Sciatic nerve (tissue), 2 donors: ENCODE measurements around the gene ANKS3. TPM values are rescaled to one million over a fixed set of nuclear protein-coding genes. Genes with fewer than 3 reads are reported as not detected.

ENCODE experiments used
- ATAC-seq: fragments of 200-7000 bp; cut with Tn5 transposase; one replicate; pipeline ENCODE4 v1.9.1; 2020; ENCODE audit warnings: mild to moderate bottlenecking, moderate library complexity
- DNase-seq: peaks from one replicate; pipeline ENCODE4 v3.0.0-alpha.2; 2020; ENCODE audit warnings: low spot score
- intact Hi-C: fragments of 100-400 bp; cut with DNase I; formaldehyde crosslinking; loops from one replicate; pipeline ENCODE4 v1.14.2; 2022
- total RNA-seq: library from RNA; stranded (reverse); fragmentation: NEBNext Ultra II Directional; extraction: Animal tissue kit (Norgen Biotek cat#: 25700); gene quantifications from one replicate; pipeline ENCODE4 v1.2.1, GENCODE V29; 2021
- donor health status: DM: no; HTN: no; CAD: no.
- donor health status: DM: no; HTN: no; CAD: no.

ANKS3 gene
- total RNA-seq, 1 donor from 2014 or later: 34.4 TPM

DNA sequence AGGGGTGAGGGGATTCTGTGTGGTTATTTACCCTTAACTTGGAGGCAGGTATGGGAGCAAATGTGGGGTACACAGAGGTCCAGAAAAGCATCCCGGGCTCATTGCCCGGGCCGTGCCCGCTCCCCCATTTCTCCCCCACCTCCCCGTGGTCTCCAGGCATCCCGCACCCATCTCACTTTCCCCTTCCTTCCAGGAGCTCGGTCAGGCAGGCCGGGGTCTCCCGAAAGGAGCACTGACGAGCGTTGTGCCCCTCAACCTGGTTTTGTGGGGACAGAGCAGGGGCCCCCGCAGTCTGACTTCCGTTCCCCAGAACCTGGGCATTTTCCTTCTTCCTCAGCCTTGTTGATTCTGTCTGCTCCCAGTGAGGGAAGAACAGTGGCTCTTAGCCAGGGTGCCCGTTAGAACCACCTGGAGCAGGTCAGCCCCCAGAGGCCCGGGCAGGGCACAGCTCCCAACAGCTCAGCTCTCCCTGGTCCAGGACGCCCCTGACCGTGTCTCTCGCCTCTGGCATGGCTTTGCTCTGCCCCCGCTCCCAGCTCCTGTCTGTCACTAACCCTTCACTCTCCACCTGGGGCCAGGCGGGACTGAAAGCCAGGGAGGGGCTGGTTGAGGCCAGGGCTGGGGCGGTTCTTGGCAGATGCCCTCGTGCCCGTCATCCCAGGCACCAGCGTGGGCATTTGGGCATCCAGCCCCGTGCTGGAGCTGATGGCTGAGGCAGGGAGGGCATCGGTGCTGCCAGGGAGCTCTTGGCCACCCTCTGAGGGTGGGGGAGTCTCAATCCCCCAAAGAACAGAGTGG, 53.2 kb downstream of the ANKS3 start:
- DNase-seq (no peak), ATAC-seq (no peak)
- intact Hi-C loops: no loop called here

DNA sequence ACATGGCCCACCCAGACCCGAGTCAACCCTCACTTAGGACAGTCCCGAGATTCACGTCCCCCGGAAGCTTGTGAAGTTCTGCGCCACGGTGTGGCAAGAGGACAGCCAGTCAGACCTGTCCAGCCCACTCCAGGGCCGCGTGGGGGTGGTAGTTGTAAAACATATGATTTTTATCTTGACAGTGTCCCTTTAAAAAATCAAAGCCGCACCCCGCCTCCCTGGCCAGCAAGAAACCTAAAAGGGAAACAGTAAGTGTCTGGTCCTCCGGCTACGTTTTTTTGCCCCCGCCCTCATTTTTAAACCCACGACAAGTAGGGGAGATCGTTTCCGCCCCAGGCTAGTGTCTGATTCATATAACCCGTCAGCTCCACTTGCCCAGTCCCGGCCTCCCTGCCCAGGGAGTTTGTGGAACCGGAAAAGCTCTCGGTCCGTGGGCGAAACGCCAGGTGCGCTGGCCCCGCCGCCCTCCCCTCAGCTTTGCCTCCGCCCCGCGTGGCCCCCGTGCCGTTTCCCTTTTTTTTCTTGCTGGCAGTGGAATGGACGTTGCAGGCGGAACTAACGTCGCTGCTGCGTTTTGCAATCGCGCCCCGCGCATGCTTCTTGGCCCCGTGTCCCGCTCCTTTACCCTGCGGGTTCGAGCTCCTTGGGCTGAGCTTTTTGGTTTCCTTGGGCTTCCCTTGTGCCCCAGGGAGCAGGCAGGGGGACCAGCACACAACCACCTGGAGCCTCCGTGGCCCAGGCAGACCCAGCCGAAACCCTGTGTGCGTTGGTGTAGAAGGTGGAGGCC, 54.0 kb downstream of the ANKS3 start:
- ATAC-seq (peak; percentile 77), DNase-seq (peak; percentile 87)
- intact Hi-C loops: no loop called here

DNA sequence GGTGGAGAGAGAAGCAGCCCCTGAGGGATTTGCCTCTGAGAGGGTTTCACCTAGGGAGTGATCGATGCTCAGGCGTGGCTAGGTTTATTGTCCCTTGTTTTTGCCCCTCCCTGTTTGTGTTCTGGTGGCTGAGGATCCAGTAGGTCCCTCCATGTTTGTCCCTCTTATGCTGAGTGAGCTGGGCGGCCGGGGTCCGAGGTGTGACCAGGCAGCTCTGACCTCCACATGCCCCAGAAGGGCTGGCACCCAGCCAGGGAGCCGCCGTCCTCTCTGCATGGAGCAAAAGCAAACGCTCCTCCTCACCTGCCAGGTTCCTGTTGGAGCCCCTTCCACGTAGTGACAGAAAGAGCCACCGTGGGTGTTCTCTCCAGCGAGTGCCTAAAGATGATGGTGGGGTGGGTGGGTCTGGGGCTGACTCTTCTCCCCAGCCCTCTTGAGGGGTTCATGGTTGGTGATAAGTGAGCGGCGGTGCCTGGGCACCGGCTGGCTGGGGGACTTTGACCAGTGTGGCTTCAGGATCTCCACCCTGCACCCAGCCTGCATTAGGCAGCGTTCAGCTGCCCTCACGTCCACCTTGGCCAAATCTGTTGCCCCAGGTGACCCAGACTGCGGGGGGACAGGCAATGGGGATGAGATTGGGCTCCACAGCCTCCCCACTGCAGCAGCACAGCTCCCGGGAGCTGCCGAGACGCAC, 54.8 kb downstream of the ANKS3 start:
- DNase-seq (no peak), ATAC-seq (peak; percentile 2)
- intact Hi-C loops: no loop called here

DNA sequence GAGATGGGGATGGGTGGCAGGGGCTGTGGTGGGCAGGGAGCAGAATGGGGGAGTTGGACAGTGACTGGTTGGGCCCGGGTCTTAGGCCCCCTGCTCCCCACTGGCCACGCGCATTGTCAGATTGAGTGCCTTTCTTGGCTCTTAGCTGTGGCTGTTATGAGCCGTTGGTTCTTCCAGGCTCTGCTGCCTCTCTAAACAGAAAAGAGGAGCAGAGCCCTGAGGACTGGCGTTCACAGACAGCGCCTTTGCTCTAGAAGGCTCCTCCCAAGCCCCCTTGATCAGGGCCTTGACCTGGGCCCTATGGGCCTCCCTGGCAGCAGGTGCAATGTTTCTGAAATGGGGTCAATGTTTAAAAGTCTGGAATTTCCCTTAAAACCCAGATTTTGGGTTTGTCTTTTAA, 55.5 kb downstream of the ANKS3 start:
- intact Hi-C loops: no loop called here
- DNase-seq (no peak), ATAC-seq (no peak)

DNA sequence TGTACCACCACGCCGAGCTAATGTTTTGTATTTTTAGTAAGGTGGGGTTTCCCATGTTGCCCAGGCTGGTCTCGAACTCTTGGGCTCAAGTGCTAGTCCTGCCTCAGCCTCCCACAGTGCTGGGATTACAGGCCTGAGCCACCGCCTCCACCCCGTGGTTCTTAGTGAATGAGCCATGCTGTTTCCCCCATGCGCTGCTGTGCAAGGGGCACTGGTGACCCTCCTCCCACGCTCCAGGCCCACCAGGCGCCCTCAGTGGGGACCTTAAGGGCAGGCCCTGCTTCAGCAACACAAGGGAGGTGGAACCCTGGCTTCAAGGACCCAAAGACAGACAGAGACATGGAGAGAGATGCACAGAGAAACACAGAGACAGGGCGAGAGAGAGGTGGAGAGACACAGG, 56.1 kb downstream of the ANKS3 start:
- no peak for DNase-seq
- intact Hi-C loops: no loop called here
- no peak for ATAC-seq

DNA sequence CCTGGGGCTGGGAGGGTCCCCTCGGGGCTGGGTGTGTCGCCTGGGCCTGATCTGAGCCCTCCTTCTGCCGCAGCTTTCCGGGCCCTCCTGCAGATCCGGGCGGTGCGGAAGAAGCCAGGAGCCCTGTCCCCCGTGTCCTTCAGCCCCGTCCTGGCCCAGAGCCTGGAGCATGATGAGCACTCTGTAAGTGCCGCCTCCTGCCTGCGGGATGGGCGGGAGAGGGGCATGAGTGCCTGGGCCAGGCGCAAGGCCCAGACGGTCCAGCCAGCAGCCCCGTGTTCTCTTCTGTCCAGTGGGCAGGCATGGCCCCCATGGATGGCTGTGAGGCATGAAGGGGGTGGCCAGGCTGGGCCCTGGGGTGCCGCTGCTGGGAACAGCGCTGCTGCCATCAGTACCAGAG, 56.7 kb downstream of the ANKS3 start:
- no peak for DNase-seq
- ATAC-seq: no peak
- intact Hi-C loops: no loop called here

DNA sequence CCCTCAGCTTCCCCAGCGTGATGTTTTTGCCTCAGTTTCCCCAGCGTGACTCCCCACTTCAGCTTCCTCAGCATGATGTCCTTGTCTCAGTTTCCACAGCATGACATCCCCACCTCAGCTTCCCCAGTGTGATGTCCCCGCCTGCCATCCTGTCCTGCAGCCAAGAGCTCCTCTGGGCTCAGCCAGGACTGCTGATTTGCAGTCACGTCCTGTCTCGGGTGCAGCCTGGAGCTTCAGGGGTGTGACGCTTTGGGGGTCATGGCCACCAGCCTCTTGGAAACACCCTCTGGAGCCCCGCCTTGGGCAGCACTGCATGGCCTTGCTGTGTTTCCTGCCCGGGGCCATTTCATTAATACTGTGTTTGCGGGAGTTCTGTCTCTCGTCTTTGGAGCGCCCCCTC, 57.2 kb downstream of the ANKS3 start:
- no peak for DNase-seq
- no peak for ATAC-seq
- intact Hi-C loops: no loop called here

DNA sequence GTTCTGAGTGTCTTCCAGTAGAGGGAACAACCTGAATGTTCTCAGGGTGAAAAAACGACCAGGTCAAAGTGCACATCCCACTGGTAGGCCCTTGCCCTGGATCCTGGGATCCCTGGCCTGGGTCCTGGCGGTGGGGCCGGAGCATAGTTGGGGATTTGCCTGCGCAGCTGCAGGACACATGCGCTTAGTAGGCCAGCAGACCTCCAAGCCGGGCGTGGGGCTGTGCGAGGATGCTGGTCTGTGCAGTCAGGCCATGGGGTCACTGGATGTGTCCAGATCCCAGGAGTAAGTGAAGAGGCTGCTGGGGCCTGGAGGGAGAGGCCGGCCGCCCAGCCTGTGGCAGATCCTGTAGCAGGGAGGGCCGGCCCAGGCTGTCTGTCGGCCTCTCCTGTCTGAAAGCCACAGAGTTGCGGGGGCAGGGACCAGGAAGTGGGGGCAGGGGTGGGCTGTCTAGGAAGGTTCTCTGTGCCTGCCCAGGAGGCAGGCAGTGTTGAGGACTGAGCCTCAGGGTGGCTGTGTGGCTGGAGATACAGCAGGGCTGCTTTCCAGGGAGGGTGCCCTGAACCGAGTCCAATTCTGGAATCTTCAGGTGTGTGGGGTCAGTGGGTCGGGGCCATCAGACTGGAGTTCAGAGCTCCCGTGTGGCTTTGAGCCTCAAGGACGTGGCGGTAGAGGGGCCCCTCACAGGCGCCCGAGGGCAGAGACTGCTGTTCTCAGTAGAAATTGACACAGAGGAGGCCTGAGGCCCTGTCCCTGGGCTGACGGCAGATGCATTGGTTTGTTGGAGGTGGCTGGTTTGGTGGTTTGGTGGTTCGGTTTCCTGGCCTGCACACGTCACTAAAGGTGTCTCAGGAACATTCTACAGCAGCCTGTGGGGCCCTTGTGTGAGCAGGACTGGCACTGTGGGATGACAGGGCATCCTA, 57.9 kb downstream of the ANKS3 start:
- intact Hi-C loops: no loop called here
- ATAC-seq (no peak), DNase-seq (no peak)

DNA sequence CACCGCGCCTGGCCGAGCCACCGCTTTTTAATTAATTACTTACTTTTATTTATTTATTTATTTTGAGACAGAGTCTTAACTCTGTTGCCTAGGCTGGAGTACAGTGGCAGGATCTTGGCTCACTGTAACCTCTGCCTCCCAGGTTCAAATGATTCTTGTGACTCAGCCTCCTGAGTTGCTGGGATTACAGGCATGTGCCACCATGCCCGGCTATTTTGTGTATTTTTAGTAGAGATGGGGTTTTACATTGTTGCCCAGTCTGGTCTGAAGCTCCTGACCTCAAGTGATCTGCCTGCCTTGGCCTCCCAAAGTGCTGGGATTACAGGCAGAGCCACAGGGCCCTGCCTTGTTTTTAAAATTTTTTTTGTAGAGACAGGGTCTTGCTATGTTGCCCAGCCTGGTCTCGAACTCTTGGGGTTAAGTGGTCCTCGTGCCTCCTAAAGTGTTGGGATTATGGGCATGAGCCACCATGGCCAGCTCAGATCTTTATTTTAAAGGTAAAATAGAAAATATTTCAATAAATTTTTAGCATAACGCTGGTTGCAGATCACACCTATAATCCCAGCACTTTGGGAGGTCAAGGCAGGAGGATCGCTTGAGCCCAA, 59.0 kb downstream of the ANKS3 start:
- intact Hi-C loops: no loop called here
- no peak for ATAC-seq

DNA sequence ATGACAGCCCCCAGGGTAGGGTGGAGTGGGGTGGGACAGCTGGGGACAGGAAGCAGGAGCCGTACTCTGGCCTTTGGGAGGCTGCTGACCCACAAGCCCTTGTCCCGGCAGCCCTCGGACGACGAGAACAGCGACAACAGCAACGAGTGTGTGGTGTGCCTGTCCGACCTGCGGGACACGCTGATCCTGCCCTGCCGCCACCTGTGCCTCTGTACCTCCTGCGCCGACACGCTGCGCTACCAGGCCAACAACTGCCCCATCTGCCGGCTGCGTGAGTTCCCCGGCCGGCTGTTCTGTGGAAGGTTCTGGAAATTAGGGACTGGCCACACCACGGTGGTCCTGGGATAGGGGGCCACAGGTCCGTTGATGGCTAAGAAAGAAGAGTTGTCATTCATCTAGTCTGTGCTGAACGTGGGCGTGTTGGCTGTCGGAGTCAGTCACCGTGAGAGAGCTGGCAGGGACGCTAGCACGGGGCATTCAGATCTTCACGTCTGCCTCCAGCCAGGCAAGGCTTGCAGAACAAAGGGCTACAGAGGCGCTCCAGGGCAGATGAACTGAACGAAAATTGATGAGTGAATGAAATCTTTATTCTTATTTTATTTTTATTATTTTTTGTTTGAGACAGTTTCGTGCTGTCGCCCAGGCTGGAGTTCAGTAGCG, 60.6 kb downstream of the ANKS3 start:
- DNase-seq (no peak), ATAC-seq (no peak)
- intact Hi-C loops: no loop called here

More for the DNA sequence above, 59.0 kb downstream of the ANKS3 start:
- DNase-seq: no peak

DNA sequence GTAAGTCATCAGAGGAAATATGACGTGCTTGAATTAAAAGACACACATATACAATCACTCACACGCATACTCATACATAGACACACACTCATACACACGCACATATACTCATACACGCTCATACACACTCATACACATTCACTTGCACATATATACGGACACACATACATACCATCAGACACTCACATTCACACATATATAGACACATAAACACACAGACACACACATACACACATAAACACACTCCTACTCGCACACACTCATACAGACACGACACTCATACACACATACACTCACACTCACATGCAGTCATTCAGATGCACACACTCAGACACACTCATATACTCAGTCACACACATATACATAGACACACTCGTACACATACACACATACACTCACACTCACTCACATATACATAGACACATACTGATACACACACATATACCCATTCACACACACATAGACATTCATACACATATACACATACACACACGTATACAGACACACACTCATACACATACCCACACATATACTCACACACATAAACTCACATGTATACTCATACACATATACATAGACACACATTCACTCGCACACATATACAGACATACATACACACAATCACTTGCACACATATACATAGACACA, 65.6 kb downstream of the ANKS3 start:
- intact Hi-C loops: no loop called here
- no peak for ATAC-seq
- no peak for DNase-seq

DNA sequence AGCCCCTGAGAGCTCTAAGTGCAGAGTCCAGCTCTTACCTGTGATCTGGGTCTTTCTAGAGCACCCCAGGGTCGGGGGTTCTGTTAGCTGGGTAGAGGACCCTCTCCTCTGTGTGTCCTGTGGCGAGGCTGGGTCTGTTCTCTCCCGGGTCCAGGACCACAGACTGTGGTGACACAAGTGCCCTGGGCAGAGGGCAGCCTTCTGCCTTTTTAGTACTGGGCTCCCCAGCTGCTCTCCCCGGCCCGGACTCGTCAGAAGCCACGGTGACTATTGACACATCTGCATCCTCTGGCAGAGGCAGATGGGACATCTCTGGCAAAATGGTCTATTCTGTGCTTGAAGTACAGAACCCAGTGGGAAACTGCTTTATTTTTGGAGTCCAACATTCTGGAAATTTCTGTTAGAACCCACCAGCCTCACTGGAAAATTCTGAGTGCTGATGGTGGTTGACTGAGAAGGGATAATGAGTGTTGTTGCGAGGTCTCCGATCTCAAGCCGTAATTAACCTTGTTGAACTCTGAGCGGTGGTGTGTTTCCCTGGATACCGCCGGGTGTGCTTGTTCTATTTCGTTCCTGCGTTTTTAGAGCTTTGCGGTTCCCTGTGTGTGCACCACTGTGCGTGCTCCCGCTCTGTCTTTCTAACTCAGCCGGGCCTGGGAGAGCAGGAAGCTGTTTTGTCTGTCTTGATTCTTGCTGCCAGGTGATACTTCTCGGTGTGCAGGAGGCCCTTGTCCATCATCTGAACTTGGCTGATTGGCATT, 66.7 kb downstream of the ANKS3 start:
- intact Hi-C loops: no loop called here
- no peak for DNase-seq
- no peak for ATAC-seq

DNA sequence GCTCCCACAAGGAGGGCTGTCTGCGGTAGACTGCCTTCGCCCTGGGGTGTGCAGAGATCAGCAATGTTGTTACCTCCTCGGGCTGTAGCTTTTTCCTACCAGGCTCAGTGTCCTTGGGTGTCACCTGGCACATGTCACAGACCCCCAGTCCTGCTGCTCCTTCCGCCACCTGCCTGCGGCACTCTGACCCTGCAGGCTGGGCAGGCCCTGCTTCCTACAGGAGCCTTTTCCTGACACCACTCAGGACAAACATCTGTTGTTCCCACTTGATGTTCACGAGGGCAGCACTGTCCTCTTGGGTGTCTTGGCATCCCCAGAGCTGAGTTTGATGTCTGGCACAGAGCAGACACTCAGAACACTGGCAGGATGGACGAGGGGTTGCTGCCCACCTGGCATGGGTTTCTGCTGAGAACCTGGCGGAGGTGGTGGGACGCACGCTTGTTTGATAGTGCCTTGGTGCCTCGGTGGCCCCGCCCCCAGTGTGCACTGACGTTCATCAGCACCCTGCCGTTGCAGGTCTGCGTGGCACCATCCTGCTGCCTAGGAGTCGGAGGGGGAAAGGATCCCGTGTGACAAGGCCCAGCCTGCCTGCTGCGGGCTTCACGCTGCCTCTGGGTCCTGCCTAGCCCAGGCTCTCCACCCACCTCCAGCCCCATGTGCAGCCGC, 67.4 kb downstream of the ANKS3 start:
- no peak for ATAC-seq
- intact Hi-C loops: no loop called here
- DNase-seq: peak; percentile 53

DNA sequence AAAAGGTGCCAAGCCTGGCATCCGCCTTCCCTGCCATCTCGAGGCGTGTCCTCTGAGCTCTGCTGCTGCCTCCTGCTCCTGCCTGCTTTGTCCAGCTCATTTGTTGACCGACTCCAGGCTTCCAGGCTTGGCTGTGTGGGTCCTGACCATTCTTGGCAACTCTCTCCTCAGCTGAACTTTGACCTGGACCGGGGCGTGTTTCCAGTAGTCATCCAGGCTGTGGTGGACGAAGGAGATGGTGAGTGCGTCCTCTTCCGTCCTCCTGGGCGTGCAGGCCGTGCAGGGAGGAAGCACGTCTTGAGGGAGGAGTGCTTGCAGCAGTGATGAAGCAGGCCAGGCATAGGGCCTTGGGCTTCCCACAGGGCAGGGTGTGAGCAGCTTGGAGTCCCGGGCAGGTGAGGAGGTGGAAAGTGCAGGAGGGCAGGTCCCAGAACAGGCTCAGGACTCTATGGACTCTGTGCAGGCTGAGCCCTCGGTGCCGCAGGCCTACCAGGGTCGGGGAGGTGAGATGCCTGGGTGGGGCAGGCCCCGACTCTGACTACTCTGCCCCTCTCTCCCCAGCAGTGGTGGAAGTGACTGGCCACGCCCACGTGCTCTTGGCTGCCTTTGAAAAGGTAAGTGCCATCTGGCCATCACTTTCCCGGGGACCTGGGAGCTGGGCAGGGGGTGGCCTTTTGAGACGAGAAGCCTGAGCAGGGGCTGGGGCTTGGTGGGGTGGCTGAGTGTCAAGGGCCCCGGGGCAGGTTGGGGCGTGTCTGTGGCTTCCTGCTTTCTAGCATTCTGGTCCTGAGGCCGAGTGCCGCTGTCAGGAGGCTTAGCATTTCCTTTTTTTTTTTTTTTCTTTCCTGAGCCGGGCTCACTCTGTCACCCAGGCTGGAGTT, 69.3 kb downstream of the ANKS3 start:
- peak; percentile 79 for DNase-seq
- peak; percentile 63 for ATAC-seq

DNA sequence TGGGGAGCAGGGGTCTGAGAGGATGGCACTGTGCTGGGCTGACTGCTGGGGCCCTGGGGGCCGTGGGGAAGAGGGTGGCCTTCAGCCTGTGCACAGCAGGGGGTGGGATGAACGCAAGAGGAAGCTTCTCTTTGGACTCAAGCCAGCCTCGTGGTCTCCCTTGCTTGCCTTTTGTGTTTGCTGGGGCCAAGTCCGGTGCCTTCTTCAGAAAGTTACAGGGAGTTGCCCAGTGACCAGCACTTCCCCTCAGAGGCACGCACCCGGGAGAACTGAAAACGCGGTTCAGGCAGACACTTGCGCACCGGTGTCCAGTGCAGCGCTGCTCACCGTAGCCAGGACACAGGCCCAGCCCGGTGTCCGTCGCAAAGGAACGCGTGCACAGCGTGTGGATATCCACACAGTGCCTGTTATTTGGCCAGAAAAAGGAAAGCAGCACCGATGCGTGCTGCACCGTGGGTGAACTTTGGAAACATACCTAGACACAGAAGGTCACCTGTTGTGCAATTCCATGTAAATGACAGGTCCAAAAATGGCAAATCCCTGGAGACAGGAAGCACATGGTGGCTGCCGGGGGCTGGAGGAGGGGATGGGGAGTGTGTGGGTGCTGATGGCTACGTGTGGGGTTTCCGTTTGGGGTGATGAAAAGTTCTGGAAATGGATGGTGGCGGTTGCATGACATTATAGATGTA, 70.2 kb downstream of the ANKS3 start:
- DNase-seq (peak; percentile 77), ATAC-seq (peak; percentile 47)
- intact Hi-C loops: no loop called here

More for the DNA sequence above, 69.3 kb downstream of the ANKS3 start:
- intact Hi-C loops: no loop called here
